HK-2 (cell line): Measurements from ENCODE around the gene ODAD3.
"Not testable (repeated sequence)": the region's sequence is repeated elsewhere in the genome, so short reads cannot be mapped to it uniquely, and the experiment has no call there.

ENCODE experiments used
- DNase-seq: peaks from one replicate; pipeline ENCODE4 v3.0.0-alpha.2; 2018; ENCODE audit not compliant: unreplicated experiment

The ODAD3 gene

GRCh38 chr19:11460207-11460606 is 25.3 kb upstream of the ODAD3 start:
- no peak for DNase-seq

- not testable (repeated sequence) for DNase-seq
Measured at GRCh38 chr19:11458912-11459311, 24.0 kb upstream of the ODAD3 start.

- DNase-seq: no peak
Measured at GRCh38 chr19:11458236-11458900, 23.4 kb upstream of the ODAD3 start.

GRCh38 chr19:11457831-11458230 is 22.9 kb upstream of the ODAD3 start:
- DNase-seq: no peak

- no peak for DNase-seq
Measured at GRCh38 chr19:11457115-11457514, 22.2 kb upstream of the ODAD3 start.

- no peak for DNase-seq
Measured at GRCh38 chr19:11456659-11457058, 21.7 kb upstream of the ODAD3 start.

- DNase-seq: not testable (repeated sequence)
Measured at GRCh38 chr19:11455233-11455554, 20.3 kb upstream of the ODAD3 start.

GRCh38 chr19:11453468-11454341 is 18.8 kb upstream of the ODAD3 start:
- no peak for DNase-seq

- DNase-seq: no peak
Measured at GRCh38 chr19:11452620-11453310, 17.8 kb upstream of the ODAD3 start.

GRCh38 chr19:11451871-11452619 is 17.1 kb upstream of the ODAD3 start:
- no peak for DNase-seq

- no peak for DNase-seq
Measured at GRCh38 chr19:11451327-11451870, 16.5 kb upstream of the ODAD3 start.

- no peak for DNase-seq
Measured at GRCh38 chr19:11450570-11451326, 15.8 kb upstream of the ODAD3 start.

GRCh38 chr19:11448923-11449554 is 14.1 kb upstream of the ODAD3 start:
- DNase-seq: no peak

GRCh38 chr19:11448410-11448809 is 13.5 kb upstream of the ODAD3 start:
- DNase-seq: no peak

- no peak for DNase-seq
Measured at GRCh38 chr19:11447347-11448262, 12.7 kb upstream of the ODAD3 start.

- peak; percentile 25 for DNase-seq
Measured at GRCh38 chr19:11446652-11447301, 11.9 kb upstream of the ODAD3 start.

- DNase-seq: no peak
Measured at GRCh38 chr19:11446271-11446651, 11.3 kb upstream of the ODAD3 start.

GRCh38 chr19:11445141-11445540 is 10.2 kb upstream of the ODAD3 start:
- DNase-seq: no peak

- no peak for DNase-seq
Measured at GRCh38 chr19:11444059-11444458, 9.1 kb upstream of the ODAD3 start.
